HG02973 (cell line): ENCODE results near the gene KLHL3.

Source experiments
- ATAC-seq: cut with Tn5 transposase; IDR thresholded peaks from one replicate; pipeline ENCODE4 v1.9.1; 2021; ENCODE audit warnings: moderate library complexity; ENCODE audit not compliant: unreplicated experiment

KLHL3 gene

DNA sequence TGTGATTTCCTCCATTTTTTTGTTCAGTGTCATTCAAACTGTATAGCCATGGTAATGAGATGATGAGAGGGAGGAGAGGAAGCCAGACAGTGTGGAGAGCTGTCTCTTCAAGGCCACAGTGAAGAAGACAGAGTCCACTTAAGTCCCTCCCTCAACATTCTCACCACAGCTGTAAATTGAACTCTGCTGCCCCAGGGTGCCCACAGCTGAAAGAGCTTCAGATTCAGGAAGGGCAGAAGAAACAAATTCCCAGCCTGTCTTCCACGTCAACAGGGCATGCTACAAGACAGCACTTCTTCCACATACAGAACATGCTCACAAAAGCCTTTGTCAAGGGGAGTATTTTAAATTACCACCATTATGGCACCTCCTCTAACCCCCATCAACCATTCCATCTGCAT is 100.4 kb downstream of the KLHL3 start:
- ATAC-seq: no peak

DNA sequence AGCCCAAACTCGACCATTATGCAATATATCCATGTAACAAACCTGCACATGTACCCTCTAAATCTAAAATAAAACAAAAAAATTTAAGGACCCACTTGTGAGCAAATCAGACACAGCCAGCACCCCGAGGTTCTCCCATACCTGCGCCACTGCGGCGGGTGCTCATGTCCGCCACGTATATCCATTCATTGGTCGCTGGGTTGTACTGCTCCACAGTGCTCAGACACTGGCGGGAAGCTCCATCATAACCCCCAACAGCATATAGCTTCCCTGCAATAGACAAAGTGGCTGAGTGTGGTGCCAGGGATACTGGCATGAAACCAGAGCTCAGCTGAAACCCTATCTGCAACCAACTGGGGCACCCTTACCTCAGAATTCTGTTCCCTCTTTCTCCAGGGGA is 102.0 kb downstream of the KLHL3 start:
- no peak for ATAC-seq

- ATAC-seq: no peak
Measured at GRCh38 chr5:137632716-137633115, 103.2 kb downstream of the KLHL3 start.

DNA sequence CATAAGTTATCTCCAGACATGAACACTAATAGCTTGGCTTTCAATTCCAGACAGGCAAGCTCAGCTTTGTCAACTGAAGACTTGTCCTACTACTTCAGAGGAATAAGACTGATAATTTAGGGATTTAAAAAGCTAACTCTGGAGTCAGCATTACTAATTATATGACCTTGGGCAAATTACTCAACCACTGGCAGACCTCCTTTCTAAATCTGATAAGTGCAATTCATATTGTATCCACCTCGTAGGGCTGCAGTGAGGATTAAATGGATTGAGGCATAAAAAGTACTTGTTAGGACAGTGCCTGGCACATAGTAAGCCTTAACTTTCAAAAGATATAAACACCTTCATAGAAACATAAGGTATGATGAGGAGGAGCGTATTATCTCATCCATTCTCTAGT is 104.4 kb downstream of the KLHL3 start:
- ATAC-seq: no peak

- ATAC-seq: no peak
Measured at GRCh38 chr5:137630972-137631370, 104.9 kb downstream of the KLHL3 start.

DNA sequence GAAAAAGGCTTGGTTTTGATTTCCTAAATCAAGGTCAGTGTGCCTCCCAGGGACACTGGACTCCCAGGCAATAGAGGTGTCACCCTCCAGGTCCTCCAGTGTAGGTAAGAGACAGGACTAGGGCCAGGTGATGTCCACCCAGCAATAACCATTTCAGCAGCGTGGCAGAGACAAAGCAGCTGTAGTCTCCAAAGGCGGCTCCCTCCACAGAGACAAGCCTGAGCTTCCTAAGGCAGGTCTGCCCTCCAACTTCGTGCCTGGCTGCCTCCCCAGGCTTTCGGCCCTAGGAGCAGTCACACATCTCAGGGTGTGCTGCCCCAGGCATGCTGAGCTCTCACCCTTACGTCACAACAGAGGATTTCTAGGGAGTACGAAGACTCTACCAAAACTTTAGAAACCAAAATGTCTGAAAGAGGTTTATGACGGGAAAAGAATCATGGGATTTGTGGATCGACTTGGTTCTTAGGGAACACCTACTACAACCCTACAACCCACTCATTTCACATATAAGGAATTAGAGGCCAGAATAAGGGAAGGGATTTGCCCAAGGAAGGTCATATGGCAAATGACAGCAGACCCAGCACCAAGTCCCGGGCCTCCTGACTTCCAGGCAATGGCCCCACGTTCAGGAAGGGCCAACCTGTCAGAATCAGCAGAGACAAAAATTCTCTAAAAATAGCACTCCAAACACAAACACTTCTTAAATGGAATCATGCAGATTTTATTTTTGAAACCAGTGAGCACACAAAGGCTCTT is 105.5 kb downstream of the KLHL3 start:
- no peak for ATAC-seq

- peak; percentile 59 for ATAC-seq
Measured at GRCh38 chr5:137629646-137630045, 106.2 kb downstream of the KLHL3 start.

- no peak for ATAC-seq
Measured at GRCh38 chr5:137627706-137628105, 108.2 kb downstream of the KLHL3 start.

GRCh38 chr5:137627293-137627692 is 108.6 kb downstream of the KLHL3 start:
- no peak for ATAC-seq

DNA sequence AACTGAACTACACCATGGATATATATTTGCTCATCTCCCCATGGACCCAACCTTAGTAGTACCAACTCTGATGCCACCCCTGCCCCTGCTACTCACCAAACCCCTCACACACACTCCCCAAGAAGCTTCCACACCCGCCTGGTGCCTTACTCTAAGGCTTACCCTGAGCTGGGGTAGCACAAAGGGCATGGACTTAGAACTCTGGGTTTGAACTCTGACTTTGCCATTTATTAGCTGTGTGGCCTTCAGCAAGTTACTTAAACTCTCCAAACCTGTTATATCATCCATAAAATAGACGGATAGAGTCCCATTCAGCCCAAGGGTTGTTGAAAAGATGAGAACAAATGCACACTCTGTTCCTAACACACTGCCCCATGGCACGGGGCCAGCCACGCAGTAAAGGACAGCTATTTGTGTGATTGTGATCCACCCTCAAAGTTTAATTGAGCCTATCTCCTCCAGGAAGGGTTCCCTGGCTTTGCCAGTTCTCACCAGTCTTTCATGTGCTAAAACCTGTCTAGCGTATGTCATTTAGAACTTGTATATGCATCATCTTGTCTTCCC is 111.0 kb downstream of the KLHL3 start:
- no peak for ATAC-seq

- no peak for ATAC-seq
Measured at GRCh38 chr5:137622850-137623249, 113.0 kb downstream of the KLHL3 start.

DNA sequence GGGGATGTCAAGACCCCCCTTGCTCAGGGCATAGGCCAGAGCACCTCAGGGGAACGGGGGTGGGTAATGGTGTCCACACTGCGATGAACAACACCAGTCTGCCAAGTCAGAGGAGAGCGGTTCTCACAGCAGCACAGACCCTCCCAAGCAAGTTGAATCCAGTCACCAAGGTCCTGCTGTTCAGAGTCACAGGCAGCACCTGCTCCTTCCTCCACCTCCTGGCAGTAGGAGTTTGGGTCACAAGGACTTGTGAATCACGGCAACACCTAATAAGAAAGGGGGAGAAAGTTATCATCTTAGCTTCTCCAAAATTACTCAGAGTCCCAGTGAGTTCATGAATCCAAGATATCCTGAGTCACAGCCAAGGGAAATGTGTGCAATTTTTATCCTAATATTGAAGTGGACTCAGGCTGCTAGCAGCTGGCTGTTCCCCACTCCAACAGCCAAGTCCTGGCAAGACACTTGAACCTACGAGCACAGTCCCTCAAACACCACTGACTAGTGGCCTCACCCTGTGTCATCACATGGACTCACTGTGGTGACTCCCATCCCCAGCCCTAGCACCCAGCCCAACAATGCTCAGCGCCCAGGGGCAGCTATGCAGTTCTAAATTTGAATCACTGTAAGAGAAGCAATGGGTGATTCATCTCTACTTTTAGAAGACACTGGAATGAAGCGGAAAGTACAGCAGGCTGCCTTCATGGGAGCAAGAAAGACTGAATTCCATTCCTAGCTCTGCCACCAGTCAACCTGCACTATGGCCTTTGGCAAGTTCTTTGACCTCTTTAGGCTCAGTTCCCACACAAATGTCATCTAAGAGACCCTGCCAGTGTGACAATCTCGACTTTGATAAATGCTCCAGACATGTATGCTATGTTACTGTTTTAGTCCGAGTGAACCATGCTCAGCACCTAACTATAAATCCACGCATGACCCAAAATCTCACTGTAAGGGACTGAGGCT is 113.7 kb downstream of the KLHL3 start:
- no peak for ATAC-seq

- ATAC-seq: no peak
Measured at GRCh38 chr5:137621306-137621705, 114.6 kb downstream of the KLHL3 start.

DNA sequence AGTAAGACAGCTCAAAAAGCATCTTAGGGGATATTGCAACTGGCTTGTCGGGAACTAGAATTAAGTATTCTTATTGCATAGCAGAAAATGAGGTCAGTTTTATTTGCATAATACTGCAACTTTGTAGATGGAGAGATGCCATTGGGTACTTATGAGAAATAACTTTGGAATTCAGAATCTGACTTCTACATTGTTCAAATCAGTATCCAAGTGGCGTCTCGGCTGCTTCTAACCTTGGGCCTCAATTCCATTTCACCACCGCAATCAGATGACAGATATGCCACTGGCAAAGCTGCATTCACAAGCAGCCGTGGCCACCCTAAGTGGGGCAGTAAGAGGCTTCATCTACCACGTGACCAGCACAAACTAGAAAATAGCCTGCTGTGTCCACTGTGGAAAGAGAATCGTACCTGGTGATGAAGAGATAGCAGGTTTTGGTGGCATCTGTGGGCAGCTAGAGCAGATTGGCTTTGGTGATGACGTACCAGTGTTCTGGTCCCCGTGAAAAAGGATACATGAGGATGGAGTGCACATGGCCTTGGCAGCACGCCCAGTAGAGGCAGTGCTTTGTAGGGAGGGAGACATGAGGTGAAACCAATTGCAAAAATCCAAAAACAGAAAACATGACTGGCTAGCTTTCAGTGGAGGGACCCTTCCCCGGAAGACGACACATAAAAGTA is 116.6 kb downstream of the KLHL3 start:
- ATAC-seq: no peak

DNA sequence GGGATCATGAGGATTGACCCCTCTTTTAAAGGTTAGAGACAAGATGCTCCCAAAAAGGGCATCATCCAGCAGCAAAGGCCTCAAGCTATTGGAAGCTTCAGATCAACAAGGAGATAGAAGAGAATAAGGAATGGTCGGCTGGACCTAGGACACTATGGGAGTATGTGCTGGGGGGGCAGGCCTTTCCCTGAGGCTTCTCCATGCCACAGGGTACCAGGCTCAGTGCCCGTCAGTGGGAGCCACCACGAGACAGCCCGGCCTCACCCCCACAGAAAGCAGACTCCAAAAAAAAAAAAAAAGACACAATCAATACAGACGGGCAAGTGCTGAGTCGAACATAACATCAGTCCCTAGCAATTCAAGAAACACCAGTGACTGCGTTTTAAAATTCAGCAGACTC is 117.4 kb downstream of the KLHL3 start:
- no peak for ATAC-seq

- no peak for ATAC-seq
Measured at GRCh38 chr5:137617528-137618205, 118.2 kb downstream of the KLHL3 start.

- no peak for ATAC-seq
Measured at GRCh38 chr5:137616046-137616445, 119.8 kb downstream of the KLHL3 start.

GRCh38 chr5:137615171-137615775 is 120.6 kb downstream of the KLHL3 start:
- no peak for ATAC-seq

DNA sequence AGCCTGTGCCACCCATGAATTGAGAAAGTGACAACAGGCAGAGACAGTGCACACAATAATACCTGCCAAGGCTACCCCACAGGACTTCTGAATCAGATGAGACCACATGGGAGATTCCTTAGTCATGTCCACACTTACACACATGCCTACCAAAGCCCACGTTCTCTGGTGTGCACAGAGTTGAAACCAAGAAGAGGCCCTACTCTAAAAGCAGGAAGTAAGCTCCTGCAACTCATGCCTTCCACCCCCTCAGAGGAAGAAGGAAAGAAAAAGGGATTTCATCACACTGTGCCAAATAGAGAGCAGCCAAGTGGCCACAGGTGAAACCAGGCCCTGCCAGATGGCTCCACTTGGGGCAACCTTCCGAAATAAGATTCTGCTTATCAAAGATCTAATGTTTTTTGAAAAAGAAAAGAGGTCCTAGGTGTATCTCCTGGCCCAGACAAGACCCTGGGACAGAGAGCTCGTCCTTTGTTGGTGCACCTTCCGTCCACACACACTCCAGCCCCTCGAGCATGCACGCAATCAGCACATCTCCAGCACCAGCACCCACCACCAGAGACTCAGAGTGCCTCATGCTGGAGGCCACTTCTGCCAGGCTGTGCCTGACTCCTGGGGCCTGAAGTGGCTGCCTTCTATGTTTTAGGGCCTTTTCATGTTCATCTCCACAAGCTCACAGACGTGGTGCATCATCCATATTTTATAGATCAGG is 122.2 kb downstream of the KLHL3 start:
- ATAC-seq: no peak

GRCh38 chr5:137612576-137612975 is 123.3 kb downstream of the KLHL3 start:
- no peak for ATAC-seq
